ENCODE data around the gene TRIM47. TPM values are rescaled to one million over a fixed set of nuclear protein-coding genes. Genes with fewer than 3 reads are reported as not detected.
A peak's percentile ranks its signal among the peaks of the same experiment; 100 is the strongest.

Gene TRIM47
- total and polyA plus RNA-seq, 2 of the 13 experiments (the other 11 are each of a cell fraction or from before 2014, with no cell fraction given) = 33.5 to 82.0 TPM

GRCh38 chr17:75855310-75856061, 22.9 kb downstream of the TRIM47 start, which contains the start of gene WBP2 (continued):
- TF ChIP-seq MED1 (CRISPR knock-in tag; IDR thresholded peaks at IDR 0.05) (peak; percentile 69; the same call in 1 of the 2 replicates), PAX8 (CRISPR knock-in tag; IDR thresholded peaks at IDR 0.05; ENCODE audit: borderline replicate concordance) (no peak), GATAD1 (CRISPR knock-in tag; IDR thresholded peaks at IDR 0.05) (peak; percentile 93), ZSCAN30 (CRISPR knock-in tag; IDR thresholded peaks at IDR 0.05) (no peak; the same call in 1 of the 2 replicates), ZNF331 (CRISPR knock-in tag; IDR thresholded peaks at IDR 0.05) (no peak; the same call in 1 of the 2 replicates), SMARCE1 (IDR thresholded peaks at IDR 0.05; ENCODE audit: borderline replicate concordance) (no peak), HINFP (CRISPR knock-in tag; IDR thresholded peaks at IDR 0.05; ENCODE audit: low read depth) (peak; percentile 80; the same call in 1 of the 2 replicates), RAD51 (IDR thresholded peaks at IDR 0.05; ENCODE audit: borderline replicate concordance) (peak; percentile 98), ZNF589 (CRISPR knock-in tag; conservative IDR thresholded peaks at IDR 0.05) (0 out of 2 replicates have a peak, but pooled peaks have one; percentile 67), GZF1 (CRISPR knock-in tag; IDR thresholded peaks at IDR 0.05) (peak; percentile 38; the same call in 1 of the 2 replicates), PRMT3 (CRISPR knock-in tag; IDR thresholded peaks at IDR 0.05; ENCODE audit: borderline replicate concordance, low read depth) (no peak), SYNCRIP (IDR thresholded peaks at IDR 0.05; ENCODE audit: insufficient read depth, low read depth, low read length) (no peak), RARA (CRISPR knock-in tag; IDR thresholded peaks at IDR 0.05) (peak; percentile 11; the same call in 1 of the 2 replicates), ZNF468 (CRISPR knock-in tag; IDR thresholded peaks at IDR 0.05) (no peak), STAG1 (CRISPR knock-in tag; IDR thresholded peaks at IDR 0.05) (no peak; the same call in 1 of the 2 replicates)
- TF ChIP-seq, protein P1, sequence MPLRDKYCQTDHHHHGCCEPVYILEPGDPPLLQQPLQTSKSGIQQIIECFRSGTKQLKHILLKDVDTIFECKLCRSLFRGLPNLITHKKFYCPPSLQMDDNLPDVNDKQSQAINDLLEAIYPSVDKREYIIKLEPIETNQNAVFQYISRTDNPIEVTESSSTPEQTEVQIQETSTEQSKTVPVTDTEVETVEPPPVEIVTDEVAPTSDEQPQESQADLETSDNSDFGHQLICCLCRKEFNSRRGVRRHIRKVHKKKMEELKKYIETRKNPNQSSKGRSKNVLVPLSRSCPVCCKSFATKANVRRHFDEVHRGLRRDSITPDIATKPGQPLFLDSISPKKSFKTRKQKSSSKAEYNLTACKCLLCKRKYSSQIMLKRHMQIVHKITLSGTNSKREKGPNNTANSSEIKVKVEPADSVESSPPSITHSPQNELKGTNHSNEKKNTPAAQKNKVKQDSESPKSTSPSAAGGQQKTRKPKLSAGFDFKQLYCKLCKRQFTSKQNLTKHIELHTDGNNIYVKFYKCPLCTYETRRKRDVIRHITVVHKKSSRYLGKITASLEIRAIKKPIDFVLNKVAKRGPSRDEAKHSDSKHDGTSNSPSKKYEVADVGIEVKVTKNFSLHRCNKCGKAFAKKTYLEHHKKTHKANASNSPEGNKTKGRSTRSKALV (CRISPR knock-in tag; IDR thresholded peaks at IDR 0.05) = peak; percentile 75; the same call in 1 of the 2 replicates
- TF ChIP-seq, protein P2, sequence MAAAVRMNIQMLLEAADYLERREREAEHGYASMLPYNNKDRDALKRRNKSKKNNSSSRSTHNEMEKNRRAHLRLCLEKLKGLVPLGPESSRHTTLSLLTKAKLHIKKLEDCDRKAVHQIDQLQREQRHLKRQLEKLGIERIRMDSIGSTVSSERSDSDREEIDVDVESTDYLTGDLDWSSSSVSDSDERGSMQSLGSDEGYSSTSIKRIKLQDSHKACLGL (CRISPR knock-in tag; IDR thresholded peaks at IDR 0.05) = peak; percentile 81; the same call in 1 of the 2 replicates
- TF ChIP-seq, protein P3, sequence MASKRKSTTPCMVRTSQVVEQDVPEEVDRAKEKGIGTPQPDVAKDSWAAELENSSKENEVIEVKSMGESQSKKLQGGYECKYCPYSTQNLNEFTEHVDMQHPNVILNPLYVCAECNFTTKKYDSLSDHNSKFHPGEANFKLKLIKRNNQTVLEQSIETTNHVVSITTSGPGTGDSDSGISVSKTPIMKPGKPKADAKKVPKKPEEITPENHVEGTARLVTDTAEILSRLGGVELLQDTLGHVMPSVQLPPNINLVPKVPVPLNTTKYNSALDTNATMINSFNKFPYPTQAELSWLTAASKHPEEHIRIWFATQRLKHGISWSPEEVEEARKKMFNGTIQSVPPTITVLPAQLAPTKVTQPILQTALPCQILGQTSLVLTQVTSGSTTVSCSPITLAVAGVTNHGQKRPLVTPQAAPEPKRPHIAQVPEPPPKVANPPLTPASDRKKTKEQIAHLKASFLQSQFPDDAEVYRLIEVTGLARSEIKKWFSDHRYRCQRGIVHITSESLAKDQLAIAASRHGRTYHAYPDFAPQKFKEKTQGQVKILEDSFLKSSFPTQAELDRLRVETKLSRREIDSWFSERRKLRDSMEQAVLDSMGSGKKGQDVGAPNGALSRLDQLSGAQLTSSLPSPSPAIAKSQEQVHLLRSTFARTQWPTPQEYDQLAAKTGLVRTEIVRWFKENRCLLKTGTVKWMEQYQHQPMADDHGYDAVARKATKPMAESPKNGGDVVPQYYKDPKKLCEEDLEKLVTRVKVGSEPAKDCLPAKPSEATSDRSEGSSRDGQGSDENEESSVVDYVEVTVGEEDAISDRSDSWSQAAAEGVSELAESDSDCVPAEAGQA (IDR thresholded peaks at IDR 0.05; ENCODE audit: low read depth) = peak; percentile 32; the same call in 1 of the 2 replicates
- TF ChIP-seq, protein P3 (CRISPR knock-in tag; IDR thresholded peaks at IDR 0.05; ENCODE audit: borderline replicate concordance) = peak; percentile 29; the same call in 1 of the 2 replicates

Measured in HepG2 (cell line).